ENCODE data around the gene PGS1. TPM values are rescaled to one million over a fixed set of nuclear protein-coding genes. Genes with fewer than 3 reads are reported as not detected.
A peak's percentile ranks its signal among the peaks of the same experiment; 100 is the strongest.

The PGS1 gene
- total RNA-seq, 2 donors from 2014 or later = 29.2 to 57.4 TPM

- intact Hi-C loops (cut with DNase I) = no loop called here
- 15% methylated on average over 16 of the region's 16 CpGs for WGBS
- Histone ChIP-seq H3K27ac (peak overlapping the region; percentile 82 to 85), H3K36me3 (no peaks in the 10 kb centered on the region), H3K4me1 (replicated peaks) (peaks cover 14% of the 10 kb centered on the region), H3K9me3 (no peaks in the 10 kb centered on the region), H3K4me3 (no peak overlapping the region), H3K27me3 (replicated peaks; ENCODE audit: insufficient read depth) (no peaks in the 10 kb centered on the region)
- no peak for TF ChIP-seq POLR2A (IDR thresholded peaks at IDR 0.05)
- peak; percentile 94 for TF ChIP-seq POLR2AphosphoS5 (IDR thresholded peaks at IDR 0.05)
- TF ChIP-seq, protein P1, sequence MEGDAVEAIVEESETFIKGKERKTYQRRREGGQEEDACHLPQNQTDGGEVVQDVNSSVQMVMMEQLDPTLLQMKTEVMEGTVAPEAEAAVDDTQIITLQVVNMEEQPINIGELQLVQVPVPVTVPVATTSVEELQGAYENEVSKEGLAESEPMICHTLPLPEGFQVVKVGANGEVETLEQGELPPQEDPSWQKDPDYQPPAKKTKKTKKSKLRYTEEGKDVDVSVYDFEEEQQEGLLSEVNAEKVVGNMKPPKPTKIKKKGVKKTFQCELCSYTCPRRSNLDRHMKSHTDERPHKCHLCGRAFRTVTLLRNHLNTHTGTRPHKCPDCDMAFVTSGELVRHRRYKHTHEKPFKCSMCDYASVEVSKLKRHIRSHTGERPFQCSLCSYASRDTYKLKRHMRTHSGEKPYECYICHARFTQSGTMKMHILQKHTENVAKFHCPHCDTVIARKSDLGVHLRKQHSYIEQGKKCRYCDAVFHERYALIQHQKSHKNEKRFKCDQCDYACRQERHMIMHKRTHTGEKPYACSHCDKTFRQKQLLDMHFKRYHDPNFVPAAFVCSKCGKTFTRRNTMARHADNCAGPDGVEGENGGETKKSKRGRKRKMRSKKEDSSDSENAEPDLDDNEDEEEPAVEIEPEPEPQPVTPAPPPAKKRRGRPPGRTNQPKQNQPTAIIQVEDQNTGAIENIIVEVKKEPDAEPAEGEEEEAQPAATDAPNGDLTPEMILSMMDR (IDR thresholded peaks at IDR 0.05) = peak in 1 of 4 experiments; percentile 26
- peak; percentile 91 for DNase-seq (ENCODE audit: low spot score)
These were observed 26.9 kb upstream of the PGS1 start for GRCh38 chr17:78351449-78352006.

DNA sequence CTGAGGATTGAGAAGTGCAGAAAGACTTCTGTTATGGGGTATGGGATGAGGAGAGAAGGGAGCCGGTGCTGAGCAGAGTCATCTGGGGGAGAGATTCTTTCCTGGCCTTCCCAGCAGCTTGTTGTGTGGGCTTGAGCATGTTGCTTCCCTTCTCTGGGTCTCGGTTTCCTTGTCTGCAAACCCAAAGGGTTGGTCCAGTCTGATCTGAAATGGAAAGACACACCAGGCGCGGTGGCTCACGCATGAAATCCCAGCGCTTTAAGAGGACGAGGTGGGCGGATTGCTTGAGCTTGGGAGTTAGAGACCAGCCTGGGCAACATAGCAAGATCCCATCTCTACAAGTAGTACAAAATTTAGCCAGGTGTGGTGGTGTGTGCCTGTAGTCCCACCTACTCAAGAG is 24.6 kb upstream of the PGS1 start:
- Histone ChIP-seq H3K4me1 (replicated peaks) (peaks cover 14% of the 10 kb centered on the region), H3K9me3 (no peaks in the 10 kb centered on the region), H3K36me3 (no peaks in the 10 kb centered on the region), H3K27me3 (replicated peaks; ENCODE audit: insufficient read depth) (no peaks in the 10 kb centered on the region), H3K4me3 (no peak overlapping the region), H3K27ac (peak overlapping the region; percentile 82 to 85)
- 91% methylated on average over 8 of the region's 8 CpGs for WGBS
- TF ChIP-seq, protein P1 (IDR thresholded peaks at IDR 0.05) = no peak
- no peak for TF ChIP-seq POLR2A (IDR thresholded peaks at IDR 0.05)
- TF ChIP-seq POLR2AphosphoS5 (IDR thresholded peaks at IDR 0.05) = no peak
- DNase-seq (ENCODE audit: low spot score) = no peak
- intact Hi-C loops (cut with DNase I) = no loop called here

DNA sequence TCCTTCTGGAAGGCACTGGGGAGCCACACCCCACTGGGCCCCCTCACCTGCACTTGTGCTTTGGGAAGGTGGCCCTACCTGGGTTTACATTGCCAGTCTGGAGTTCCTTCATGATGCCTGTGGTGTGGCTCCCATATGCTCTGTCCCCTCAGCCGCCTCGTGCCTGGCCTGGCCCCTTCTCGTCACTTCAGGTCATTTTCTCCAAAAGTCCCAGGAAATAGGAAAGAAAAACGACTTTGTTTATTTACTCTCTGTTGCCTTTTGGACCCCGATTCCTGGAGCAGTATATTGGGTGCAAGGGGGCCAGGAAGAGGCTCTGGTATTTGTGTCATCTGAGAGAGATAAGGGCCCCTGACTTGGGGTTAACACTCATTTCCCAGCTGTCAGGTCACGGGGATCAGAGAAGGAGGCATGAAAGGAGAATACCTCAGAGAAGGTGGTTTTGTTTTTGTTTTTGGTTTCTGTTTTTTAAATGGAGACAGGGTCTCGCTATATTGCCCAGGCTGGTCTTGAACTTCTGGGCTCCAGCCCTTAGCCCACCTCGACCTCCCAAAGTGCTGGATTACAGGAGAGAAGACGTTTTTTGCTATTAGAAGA is 23.3 kb upstream of the PGS1 start:
- no peaks in the 10 kb centered on the region for H3K9me3 ChIP-seq
- no peak overlapping the region for H3K4me3 ChIP-seq
- peaks cover 14% of the 10 kb centered on the region for H3K4me1 ChIP-seq (replicated peaks)
- 84% methylated on average over 9 of the region's 9 CpGs for WGBS
- H3K27ac ChIP-seq = no peak overlapping the region
- intact Hi-C loops (cut with DNase I) = no loop called here
- no peaks in the 10 kb centered on the region for H3K27me3 ChIP-seq (replicated peaks; ENCODE audit: insufficient read depth)
- TF ChIP-seq POLR2AphosphoS5 (IDR thresholded peaks at IDR 0.05) (no peak), POLR2A (IDR thresholded peaks at IDR 0.05) (no peak)
- TF ChIP-seq, protein P1 (IDR thresholded peaks at IDR 0.05) = no peak
- no peaks in the 10 kb centered on the region for H3K36me3 ChIP-seq
- no peak for DNase-seq (ENCODE audit: low spot score)

DNA sequence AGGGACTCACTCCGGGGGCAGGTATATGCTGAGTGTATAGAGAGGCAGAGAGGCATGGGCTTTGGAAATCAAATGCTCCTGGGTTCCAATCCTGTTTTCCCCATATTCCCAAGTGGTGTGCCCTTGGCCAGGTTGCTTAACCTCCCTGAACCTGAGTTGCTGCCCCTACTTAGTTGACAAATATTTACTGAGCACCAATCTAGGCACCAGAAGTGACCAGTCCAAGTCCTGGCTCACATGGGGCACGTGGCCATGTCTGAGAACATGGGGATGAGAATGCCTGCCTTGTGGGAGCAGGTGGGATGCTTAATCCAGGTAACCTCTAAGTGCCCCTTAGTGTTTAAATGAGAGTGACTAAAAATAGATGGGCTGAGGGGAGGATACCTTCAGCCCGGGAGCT is 22.7 kb upstream of the PGS1 start:
- no peak overlapping the region for H3K4me3 ChIP-seq
- 78% methylated on average over 3 of the region's 3 CpGs for WGBS

More for the DNA sequence above, 22.7 kb upstream of the PGS1 start:
- DNase-seq (ENCODE audit: low spot score) = no peak
- H3K36me3 ChIP-seq = no peaks in the 10 kb centered on the region
- no peaks in the 10 kb centered on the region for H3K9me3 ChIP-seq
- no peak overlapping the region for H3K27ac ChIP-seq
- H3K4me1 ChIP-seq (replicated peaks) = peaks cover 18% of the 10 kb centered on the region
- H3K27me3 ChIP-seq (replicated peaks; ENCODE audit: insufficient read depth) = no peaks in the 10 kb centered on the region
- TF ChIP-seq, protein P1 (IDR thresholded peaks at IDR 0.05) = no peak
- TF ChIP-seq POLR2A (IDR thresholded peaks at IDR 0.05) (no peak), POLR2AphosphoS5 (IDR thresholded peaks at IDR 0.05) (no peak)
- intact Hi-C loops (cut with DNase I) = no loop called here

All from prostate gland (tissue), 2 donors.